Placental epithelial cell (primary cell): ENCODE measurements around the gene ABHD18. TPM values are rescaled to one million over a fixed set of nuclear protein-coding genes. Genes with fewer than 3 reads are reported as not detected.

Experiments
- total RNA-seq: library from RNA; depleted of rRNA; stranded (reverse); fragments of >200 nt; gene quantifications from 2 replicates; pipeline ENCODE4 v1.2.3, GENCODE V29; 2012

Gene ABHD18
- total RNA-seq = 9.8 and 10.4 TPM in 2 replicates

GRCh38 chr4:127965062-127965802, at the start of gene ABHD18, which contains the start of gene MFSD8:
Gene ABHD18 (plus strand): TSS chr4:127965406. CDS start chr4:127982956, 17,550 bp downstream.
Gene MFSD8 (minus strand): TSS chr4:127965173. CDS start chr4:127965133, 40 bp downstream.

GRCh38 chr4:128060699-128061565, 95.7 kb downstream of the ABHD18 start, which contains the start of gene LARP1B:
Gene LARP1B (plus strand): TSS chr4:128061312. CDS start chr4:128074952, 13,640 bp downstream.

Other genes starting within 250 kb of the ABHD18 start
- not detected in 2 replicates for gene SLC25A31, start 235.0 kb upstream of the ABHD18 start, total RNA-seq
- gene HSPA4L, start 183.1 kb upstream of the ABHD18 start, total RNA-seq = 0.98 and 1.6 TPM in 2 replicates
- gene PLK4, start 84.5 kb upstream of the ABHD18 start, total RNA-seq = 4.2 and 6.3 TPM in 2 replicates
- 38.1 and 42.4 TPM in 2 replicates for gene MFSD8, start 233 bp upstream of the ABHD18 start, total RNA-seq
- 20.4 and 23.9 TPM in 2 replicates for gene LARP1B, start 95.9 kb downstream of the ABHD18 start, total RNA-seq